ENCODE data around the gene RHNO1. TPM values are rescaled to one million over a fixed set of nuclear protein-coding genes. Genes with fewer than 3 reads are reported as not detected.
"Not testable (repeated sequence)": the region's sequence is repeated elsewhere in the genome, so short reads cannot be mapped to it uniquely, and the experiment has no call there.

Gene RHNO1
- total RNA-seq, 4 donors from 2014 or later = 15.1 to 20.0 (median 18.6) TPM

GRCh38 chr12:2864198-2864597 lies 12.8 kb upstream of the RHNO1 start:
- H3K4me3 ChIP-seq = no peak overlapping the region
- intact Hi-C loops (cut with DNase I) = no loop called here
- no peaks in the 10 kb centered on the region for H3K4me1 ChIP-seq
- WGBS, 2 donors = 93 to 97% methylated on average over 3 to 4 of the region's 9 CpGs
- no peaks in the 10 kb centered on the region for H3K9me3 ChIP-seq
- peaks cover 0 to 45% (median 3%) of the 10 kb centered on the region in 3 donors for H3K36me3 ChIP-seq
- no peak overlapping the region for H3K27ac ChIP-seq
- DNase-seq = no peak
- no peak for TF ChIP-seq CTCF (IDR thresholded peaks at IDR 0.05)
- no peak for TF ChIP-seq POLR2A (IDR thresholded peaks at IDR 0.05)
- H3K27me3 ChIP-seq = no peaks in the 10 kb centered on the region

GRCh38 chr12:2868986-2869632 lies 7.9 kb upstream of the RHNO1 start:
- H3K36me3 ChIP-seq = peaks cover 0 to 28% (median 0%) of the 10 kb centered on the region in 3 donors
- intact Hi-C loops (cut with DNase I); H3K4me1 ChIP-seq; H3K4me3 ChIP-seq; H3K9me3 ChIP-seq; DNase-seq; H3K27me3 ChIP-seq; H3K27ac ChIP-seq: not testable (repeated sequence)
- WGBS, 2 donors = 84 to 97% methylated on average over 8 to 9 of the region's 9 CpGs

GRCh38 chr12:2876431-2877046 lies 484 bp upstream of the RHNO1 start:
- Histone ChIP-seq H3K27ac (peak overlapping the region; percentile 96 to 99 (median 98)), H3K4me1 (peaks cover 22 to 40% (median 25%) of the 10 kb centered on the region in 3 donors), H3K36me3 (peaks cover 0 to 14% (median 0%) of the 10 kb centered on the region in 3 donors), H3K4me3 (peak overlapping the region; percentile 75 to 97 (median 88)), H3K9me3 (no peaks in the 10 kb centered on the region), H3K27me3 (no peaks in the 10 kb centered on the region)
- intact Hi-C loops (cut with DNase I) = no loop called here
- 10 to 32% methylated on average over 3 to 9 of the region's 38 CpGs for WGBS, 2 donors
- TF ChIP-seq CTCF (IDR thresholded peaks at IDR 0.05) (no peak), POLR2A (IDR thresholded peaks at IDR 0.05) (no peak)
- no peak for DNase-seq

- intact Hi-C loops (cut with DNase I) = no loop called here
- H3K27me3 ChIP-seq = no peaks in the 10 kb centered on the region
- TF ChIP-seq CTCF (IDR thresholded peaks at IDR 0.05) (no peak), POLR2A (IDR thresholded peaks at IDR 0.05) (no peak)
- peaks cover 22 to 40% (median 25%) of the 10 kb centered on the region in 3 donors for H3K4me1 ChIP-seq
- DNase-seq = no peak
- H3K36me3 ChIP-seq = peaks cover 0 to 11% (median 0%) of the 10 kb centered on the region in 3 donors
- 15% methylated on average over 11 to 15 of the region's 16 CpGs for WGBS, 2 donors
- H3K9me3 ChIP-seq = no peaks in the 10 kb centered on the region
- peak overlapping the region; percentile 96 to 99 (median 98) for H3K27ac ChIP-seq
- peak overlapping the region; percentile 75 to 97 (median 88) for H3K4me3 ChIP-seq
Measured at GRCh38 chr12:2877953-2878732, 1.1 kb downstream of the RHNO1 start.

GRCh38 chr12:2879853-2880252 lies 2.8 kb downstream of the RHNO1 start:
- intact Hi-C loops (cut with DNase I) = loop anchor here (10.0 kb wide), 1 partner anchor 65 kb away; no protein-coding TSS in a partner anchor
- no peaks in the 10 kb centered on the region for H3K9me3 ChIP-seq

More at GRCh38 chr12:2879853-2880252, 2.8 kb downstream of the RHNO1 start:
- Histone ChIP-seq H3K4me3 (no peak overlapping the region), H3K4me1 (peaks cover 22 to 40% (median 25%) of the 10 kb centered on the region in 3 donors), H3K27ac (no peak overlapping the region), H3K27me3 (no peaks in the 10 kb centered on the region), H3K36me3 (peaks cover 0 to 11% (median 0%) of the 10 kb centered on the region in 3 donors)
- no peak for DNase-seq
- WGBS, 2 donors = 87 to 93% methylated on average over 3 of the region's 3 CpGs
- TF ChIP-seq CTCF (IDR thresholded peaks at IDR 0.05) (no peak), POLR2A (IDR thresholded peaks at IDR 0.05) (no peak)

Data from esophagus squamous epithelium (tissue), 5 donors.